Stimulated activated CD8-positive, alpha-beta memory T cell treated with anti-CD3 and anti-CD28 coated beads, Interleukin-2, amount 100 ng/mL, for 1 hour (primary cell): ENCODE results near the gene LSM12.
A peak's percentile ranks its signal among the peaks of the same experiment; 100 is the strongest.
"Not testable (repeated sequence)": the region's sequence is repeated elsewhere in the genome, so short reads cannot be mapped to it uniquely, and the experiment has no call there.

Experiments used
- DNase-seq, 2 donors: peaks; one replicate each; pipeline ENCODE4 v3.0.0-alpha.2; 2020; ENCODE audit warnings: low read depth in 2 of 2

LSM12 gene

DNA sequence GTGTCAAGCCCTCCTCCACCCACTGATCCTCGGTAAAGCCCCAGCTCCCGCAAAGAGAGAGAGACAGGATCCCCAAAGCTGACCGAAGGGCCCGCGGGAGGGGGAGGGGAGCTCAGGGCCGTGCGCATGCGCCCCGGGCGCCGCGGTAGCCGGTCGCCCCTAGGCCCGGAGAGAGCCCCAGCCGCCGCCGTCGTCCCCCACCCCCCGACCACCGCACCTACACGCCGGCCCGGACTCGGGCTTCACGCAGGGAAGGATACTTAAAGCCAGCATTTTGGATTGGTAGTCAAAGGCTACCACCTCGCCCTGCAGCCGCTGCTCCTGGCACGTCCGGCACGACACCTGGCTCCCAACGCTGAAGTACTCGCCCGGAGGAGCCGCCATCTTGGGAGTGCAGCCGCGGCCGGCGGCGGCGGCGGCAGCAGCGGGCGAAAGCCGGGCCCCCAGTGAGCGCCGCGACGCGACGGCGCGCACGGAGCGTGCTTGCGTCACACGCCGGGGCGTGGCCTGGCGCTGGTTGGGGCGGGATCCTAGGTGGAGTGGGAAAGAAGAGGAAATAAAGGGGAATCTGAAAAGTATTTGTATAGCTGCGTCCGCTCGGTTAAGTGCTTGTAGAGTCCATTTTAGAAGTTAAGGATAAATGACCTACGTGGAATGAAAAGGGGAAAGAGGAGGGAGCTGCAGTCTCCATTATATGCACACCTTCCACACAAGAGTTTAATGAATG lies at the start of gene LSM12:
Gene LSM12 (minus strand): TSS at position 468 of the 727 bp plus-strand sequence. CDS start 84 bp downstream, at position 384.
- DNase-seq = peak; percentile 77 to 82

DNA sequence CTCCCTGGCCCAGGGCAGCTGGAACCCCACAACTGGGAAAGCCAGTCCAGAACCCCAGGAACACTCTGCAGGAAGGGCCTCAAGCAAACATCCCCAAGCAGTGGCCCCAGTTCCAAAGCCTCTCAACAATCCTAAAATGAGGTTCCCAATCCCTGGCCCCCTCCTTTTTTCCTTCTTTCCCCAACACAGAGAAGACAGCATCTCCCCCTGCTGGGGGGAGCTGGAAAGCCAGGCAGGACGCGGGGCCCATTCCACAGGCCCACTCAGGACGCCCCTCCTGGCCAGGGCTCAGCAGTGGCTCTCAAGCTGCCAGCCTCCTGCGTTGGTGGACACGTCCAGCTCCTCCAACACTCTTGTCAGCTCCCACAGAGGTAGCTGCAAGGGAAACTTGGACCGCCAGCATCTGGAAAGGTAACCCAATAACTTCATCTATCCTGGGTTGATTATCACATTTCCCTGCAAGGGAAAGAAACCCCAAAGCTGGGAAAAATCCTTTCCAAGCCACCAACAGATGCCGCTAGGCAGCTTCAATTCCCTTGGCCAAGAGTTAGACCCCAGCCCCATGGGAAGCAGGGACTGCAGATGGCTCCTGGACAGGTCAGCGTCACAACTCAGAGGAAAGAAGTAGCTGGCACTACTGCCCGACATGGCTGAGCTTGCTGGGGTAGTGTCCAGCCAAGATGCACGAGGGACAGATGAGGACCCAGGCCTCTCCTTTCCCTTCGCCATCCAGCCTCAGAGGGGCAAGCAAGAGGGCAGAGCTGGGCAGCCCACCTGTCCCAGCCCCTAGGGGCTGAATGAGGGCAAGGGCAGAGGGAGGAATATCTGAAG lies 49.3 kb upstream of the LSM12 start:
- no peak for DNase-seq

DNA sequence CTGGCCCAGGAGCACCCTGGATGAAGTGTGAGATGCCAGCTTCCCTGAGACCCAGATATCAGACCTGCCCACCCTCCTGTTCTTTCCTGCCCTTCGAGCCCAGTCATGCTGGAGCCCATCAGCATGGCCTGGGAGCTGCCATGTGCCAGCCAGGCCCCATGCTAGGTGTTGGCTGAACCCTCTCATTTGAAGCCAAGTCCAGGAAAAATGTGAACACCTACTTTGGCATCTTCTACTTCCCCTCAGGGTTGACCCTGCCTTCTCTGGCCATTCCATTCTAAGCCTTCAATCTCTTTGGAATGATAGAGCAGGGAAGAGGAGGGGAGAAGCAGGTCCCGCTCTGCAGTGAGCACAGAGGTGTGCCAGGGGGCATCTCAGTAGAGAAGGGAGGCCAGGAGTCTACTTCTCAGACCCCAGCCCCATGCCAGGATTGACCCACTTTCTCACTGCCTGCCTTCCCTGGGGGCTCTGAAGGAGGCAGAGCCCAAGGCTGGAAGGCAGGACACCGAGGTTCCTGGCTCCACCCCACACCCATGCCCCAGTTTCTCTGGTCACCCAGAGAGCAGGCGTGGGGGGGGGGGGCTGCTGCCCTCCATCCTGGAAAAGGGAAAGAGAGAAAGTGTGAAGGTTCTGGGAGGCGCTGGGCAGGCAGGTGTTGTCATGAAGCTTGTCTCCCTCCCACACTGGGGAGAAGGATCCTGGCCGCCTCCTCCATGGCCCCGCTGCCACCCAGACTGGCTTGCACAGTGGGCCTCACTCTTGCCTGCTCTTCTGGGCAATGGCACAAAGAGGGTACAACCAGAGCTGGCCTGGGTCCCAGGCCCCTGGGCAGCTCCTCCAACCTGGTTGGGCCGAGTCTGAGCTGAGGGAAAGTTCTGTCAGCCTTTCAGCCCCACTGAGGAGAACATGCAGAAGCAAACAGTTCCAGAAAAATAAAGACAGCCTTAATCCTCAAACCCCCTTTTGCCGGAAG lies 47.7 kb upstream of the LSM12 start:
- DNase-seq = no peak

DNA sequence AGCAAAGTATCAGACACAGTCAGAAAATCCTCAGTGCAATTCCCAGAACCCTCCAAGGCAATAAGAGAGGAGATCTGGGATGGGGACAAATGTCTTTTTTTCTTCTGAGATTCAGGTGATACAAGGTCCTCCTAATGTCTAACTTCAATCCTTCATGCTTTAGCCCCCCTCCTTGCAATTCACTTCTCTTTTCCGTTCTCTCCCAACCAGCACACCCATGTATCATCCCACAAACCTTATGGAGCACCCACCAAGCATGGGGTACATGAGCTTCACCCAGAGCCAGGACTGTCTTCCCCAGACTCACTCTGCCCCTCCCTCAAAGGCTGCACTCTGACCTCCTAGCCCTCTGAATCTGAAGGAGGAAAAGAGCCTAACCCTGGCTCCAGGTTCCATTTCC lies 46.9 kb upstream of the LSM12 start:
- DNase-seq = no peak

DNA sequence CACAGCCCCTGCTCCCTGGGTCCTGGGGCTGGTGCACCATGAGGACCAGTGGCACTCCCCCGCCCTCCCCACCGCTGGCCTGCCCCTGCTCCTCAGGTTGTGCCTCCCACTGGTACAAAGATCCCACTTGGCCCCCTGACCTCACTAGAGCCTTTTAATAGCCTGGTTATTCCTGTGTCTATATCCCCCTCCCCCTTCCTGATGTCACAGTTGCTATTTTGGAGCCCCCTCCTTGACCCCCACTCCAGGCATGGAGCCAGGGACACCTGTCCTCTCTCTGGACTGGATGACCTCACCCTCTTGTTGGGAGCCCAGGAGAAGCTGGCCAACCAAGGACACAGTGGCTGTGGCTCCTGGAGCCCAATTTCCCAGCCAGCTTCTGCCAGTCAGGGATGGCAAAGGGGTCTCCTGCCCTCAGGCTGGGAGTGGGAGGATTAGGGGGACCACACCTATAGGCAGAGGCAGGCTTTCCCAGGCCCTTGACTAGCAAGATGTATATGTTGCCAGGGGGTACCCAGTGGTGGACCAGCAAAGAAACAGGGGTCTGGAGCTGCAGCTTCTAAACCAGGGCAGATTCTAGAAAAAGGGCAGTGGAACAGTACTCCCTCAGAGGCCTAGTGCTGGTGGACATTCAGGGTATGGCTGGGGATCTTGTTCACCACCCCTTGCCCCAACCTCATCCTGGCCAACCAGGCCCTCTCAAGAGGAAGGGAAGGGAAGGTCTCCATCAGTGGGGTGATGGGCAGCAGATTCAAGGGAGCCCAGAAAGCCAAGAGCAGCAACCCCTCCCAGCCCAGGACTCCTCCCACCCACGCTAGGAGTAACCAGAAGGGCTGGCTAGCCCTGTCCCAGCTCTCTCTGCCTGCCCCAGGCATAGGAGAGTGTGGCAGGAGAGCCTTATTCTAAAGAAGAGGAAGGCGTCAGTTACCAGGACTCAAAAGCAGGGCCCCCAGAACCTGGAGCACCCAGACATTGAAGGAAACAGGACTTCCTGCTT lies 46.1 kb upstream of the LSM12 start:
- DNase-seq = no peak

DNA sequence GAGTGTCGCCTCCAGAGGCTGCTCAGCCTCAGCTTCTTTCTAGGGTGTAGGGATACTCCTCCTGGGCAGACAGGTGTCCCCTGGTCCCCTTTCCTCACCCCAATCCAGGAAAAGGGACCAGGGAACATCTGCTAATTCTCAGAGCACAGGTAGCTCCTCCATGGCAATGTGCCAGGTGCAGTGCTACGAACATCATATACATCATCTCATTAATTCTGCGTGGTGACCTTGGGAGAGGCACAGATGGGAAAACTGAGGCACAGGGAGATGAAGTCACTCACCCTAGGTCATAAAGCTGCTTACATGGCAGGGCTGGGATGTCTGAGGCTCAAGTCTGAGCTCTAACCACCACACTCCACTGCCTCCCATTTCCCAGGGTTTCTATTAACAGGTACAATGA lies 45.3 kb upstream of the LSM12 start:
- no peak for DNase-seq

DNA sequence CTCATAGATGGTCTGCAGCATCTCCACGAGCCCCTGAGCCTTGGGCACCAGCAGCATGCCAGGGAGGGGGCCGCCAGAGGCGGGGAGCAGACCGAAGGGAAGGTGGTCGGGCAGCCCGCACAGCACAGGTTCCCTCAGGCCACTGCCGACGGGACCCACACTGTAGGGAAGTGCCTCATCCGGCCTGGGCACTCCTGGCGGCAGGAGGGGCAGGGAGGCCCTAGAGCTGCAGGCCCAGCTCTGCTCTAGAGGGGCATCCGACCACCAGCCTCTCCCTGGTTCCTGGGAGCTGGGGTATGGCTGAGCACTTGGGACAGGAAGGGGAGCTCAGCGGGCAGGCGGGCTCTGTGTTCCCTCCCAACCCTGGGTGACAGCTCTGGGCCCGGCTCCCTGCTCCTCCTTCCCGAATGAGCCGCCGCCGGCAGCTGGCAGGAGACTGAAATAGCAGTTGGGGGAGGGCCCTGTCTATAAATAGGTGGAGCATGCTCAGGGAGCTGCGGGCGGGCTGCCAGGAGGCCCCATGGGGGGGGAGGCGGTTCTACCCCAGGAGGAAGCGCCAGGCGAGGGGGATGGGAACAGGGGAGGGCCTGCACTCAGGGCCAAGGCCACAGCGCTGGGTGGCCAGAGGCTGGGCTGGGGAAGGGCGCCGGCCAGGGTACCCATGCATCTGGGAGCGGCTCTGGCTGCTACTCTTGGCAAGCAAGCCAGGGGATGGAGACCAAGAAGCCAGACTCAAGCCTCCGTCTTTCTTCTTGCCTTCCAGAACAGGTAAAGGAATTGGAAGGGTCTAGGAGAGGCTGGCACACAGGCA lies 44.6 kb upstream of the LSM12 start:
- peak in 1 of 2 donors; percentile 11 for DNase-seq

DNA sequence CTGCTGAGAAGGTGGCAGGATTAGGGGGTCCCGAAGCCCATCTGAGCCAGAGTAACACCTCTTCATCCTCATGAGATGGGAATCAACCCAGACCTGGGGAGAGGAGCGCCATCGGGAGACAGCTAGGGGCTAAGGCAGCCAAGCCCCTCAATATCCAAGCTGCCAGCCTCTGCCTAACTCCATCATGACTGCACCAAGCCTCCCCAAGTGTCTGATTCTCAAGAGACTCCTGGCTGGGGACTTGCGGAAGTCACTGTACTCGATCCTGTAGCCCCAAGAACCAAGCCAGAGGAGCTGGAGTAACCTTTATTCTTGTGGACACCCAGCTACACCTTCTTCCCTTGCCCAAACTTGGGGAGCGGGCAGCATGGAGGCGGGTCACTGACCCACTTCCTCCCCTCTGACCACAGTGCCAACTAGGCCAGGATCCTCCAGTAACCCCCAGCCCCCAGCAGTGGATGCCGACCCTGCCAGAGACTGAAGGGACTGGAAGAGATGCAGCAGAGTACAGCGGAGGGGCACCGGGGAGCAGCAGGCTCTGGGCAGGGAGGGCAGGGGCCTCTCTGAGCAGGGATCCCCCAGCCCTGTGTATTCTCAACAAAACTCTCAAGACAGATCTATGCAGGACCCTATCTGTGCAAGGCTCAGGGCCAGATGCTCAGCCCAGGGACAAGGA lies 43.7 kb upstream of the LSM12 start:
- no peak for DNase-seq

DNA sequence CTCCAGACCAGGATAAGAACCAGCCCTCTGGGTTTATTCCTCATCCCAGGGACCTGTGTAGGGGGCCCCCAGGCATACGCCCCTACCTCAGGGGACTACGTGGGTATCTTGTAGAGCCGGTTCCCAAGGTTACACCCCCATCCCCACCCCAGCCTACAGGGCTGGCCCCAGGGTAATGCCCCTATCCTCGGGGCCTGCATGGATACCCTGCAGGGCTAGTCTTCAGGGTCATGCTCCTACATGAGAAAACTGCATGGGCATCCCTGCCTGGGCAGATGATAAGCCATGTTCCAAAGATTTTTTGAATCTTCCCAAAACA lies 42.8 kb upstream of the LSM12 start:
- DNase-seq = no peak

DNA sequence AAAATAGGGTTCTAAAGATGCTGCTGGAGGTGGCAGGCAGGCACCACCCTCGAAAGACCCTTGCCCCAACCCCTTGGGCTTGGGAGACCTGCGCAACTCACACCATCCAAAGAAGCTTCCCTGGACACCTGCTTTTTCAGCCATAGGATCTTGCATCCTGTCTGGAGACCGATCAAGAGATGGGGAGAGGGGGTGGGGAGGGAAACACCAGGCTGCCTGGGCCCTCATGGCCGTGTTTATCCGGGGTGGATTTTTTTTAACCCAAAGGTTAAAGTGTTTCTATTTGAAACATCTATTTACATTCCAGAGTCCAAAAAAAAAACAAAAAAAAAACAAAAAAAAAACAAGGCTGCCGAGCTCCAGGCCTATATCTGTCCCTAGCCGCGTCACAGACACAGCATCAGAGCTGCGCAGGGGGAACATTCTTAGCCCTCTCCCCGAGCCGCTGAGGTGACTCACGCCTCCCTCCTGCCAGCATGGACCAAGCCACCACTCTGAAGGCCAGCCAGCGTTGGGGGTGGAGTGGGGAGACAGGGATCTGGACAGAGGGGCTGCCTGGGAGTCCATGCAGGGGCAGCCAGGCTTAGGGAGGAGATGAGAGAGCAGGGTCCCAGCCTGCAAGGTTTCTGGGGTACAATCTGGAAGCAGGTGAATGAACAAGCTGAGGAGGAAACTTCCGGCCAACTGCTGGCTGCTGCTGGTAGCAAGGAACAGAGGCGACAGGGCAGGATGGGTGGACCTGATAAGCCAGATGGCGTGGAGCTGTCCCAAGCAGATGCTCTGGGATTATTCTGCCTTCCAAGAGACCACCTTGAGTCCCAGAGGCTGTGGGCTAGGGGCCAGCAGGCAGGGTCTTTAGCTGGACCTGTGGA lies 42.2 kb upstream of the LSM12 start:
- DNase-seq = no peak

DNA sequence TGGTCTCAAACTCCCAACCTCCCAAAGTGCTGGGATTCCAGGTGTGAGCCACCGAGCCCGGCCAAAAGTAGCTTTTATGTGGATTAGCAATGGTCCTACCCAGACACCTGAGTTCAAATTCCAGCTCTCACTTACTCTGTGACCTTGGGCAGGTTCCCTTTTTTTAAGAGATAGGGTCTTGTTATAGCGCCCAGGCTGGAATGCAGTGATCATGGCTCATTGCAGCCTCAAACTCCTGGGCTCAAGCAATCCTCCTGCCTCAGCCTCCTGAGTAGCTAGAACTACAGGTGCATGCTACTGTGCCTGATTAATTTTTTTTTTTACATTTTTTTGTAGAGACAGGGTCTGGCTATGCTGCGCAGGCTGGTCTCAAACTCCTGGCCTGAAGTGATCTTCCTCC lies 40.3 kb upstream of the LSM12 start:
- DNase-seq = no peak

DNA sequence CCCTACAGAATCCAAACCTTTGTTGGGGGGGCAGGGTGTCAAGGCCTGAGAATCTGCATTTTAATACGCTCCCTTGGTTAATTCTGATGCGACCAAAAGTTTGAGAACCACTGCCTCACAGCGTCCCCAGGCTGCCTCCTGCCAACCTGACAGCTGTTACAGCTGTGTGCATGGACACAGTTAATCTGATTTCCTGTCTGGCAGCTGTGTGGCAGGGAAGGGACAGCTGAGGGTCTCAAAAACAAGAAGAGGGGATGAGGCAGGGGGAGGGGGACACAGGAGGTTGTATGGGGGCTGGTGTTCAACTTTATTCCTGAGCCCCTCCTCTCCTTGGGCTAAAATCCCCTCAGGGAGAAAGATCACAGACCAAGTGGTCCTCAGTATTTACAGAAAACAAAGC lies 39.5 kb upstream of the LSM12 start:
- no peak for DNase-seq

DNA sequence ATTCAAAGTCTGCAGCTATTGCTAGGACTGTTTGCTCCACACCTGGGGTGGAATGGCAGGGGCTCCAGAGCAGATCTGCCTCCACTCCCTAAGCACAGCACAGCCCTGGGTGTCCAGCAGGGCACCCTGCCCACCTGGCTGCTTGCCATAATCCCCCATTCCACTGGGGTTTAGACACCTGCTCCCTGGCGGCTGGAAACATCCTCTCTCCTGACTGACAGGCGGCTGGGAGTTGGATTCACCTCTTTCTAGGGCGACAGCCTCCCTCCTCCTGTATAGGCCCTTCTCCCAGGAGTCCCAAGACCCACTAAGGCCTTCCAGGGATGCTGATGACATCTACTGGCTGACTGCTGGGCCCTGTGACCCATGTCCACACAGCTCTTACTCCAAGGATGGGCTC lies 39.0 kb upstream of the LSM12 start:
- DNase-seq = no peak

DNA sequence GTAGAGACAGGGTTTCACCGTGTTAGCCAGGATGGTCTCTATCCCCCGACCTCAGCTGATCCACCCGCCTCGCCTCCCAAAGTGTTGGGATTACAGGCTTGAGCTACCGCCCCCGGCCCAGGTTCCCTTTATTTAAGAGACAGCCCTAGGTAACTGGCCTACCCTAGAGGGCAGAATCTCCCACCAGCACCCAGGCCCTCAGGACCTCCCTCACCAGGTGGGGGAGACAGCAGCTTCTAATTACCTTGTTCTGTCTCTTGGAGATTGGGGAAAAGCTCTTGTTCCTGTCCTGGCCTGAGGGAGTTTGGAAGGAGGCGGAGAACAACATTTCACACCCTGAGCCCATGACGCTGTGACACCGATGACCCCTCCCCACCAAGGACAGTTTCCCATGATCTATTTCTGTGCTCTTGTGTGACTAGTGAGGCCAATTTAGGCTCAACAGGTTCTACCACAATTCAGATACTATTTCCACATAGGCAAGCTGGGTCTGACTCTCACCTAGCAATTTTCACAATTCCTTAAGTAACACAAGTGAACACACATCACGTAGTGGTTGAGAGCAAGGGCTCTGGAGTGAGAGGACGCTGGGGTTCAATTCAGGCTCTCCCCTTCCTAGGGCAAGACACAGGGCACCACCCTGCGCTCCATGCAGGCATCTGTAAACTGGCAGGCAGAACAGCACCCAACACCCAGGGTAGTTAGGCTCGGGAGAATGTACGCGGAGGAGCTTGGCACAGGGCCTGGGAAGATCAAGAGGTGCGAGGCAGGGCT lies 36.6 kb upstream of the LSM12 start:
- DNase-seq = no peak

DNA sequence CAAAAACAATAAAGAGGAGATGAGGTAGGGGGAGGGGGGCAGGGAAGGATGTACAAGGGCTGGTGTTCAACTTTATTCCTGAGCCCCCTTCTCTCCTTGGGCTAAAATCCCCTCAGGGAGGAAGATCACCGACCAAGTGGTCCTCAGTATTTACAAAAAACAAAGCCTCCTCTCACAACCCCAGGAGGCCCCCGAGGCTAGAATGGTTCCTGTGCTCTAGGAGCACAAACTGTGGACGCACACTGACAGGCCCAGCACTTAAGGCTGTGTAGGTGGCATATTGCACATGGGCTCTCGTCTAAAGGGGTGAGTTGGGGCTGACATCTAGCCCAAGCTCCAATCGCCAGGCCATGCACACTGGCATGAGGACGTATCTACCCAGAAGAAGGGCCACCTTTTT lies 35.4 kb upstream of the LSM12 start:
- DNase-seq = not testable (repeated sequence)

DNA sequence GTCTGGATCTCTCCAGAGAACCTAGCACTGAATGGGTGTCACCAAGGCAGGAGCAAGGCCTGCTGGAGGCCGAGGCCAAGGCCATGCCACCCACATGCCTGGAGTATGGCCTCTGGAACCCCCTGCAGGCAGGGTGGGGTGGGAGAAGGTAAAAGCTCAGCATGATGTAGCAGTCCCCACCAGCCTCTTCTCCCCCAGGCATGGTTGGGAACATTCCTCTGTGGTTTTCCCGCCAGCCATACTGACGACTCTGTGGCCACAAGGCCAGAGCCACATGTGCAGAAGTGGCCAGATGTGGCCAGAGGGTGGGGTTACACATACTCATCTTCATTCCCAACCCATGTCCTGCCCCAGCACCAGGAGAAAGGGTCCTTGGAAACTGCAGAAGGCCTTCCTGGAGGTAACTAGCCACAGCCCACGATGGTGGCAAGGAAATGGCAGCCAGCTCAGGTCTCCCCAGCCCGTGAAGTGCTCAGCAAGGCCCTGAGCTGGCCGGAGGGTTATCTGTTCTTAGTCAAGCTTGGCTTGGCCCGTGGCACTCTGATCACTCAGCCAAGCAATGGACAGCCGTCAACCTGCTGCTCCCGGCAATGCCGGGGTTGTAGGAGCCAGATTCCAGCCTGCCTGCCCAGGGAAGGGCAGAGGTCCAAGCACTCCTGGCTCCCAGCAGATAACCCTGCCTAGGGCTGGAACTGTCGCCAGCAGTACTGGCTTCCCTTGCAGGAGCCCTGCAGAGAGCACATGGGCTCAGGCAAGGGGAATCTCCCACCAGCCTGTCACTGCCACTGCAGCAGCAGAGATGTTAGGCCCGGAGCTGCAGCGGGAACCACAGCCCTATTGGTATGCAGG lies 30.9 kb upstream of the LSM12 start:
- DNase-seq = no peak
